DND-41 (cell line): Measurements from ENCODE around the gene PDE4A.
A peak's percentile ranks its signal among the peaks of the same experiment; 100 is the strongest.

Source experiments
- ATAC-seq: fragments of 200-7000 bp; cut with Tn5 transposase; 3 replicates; pipeline ENCODE4 v1.9.1; 2021; ENCODE audit warnings: low read depth; ENCODE audit not compliant: insufficient read depth
- DNase-seq: peaks from one replicate; pipeline ENCODE4 v3.0.0-alpha.2; 2020
- H2AFZ ChIP-seq: 2 replicates; pipeline ENCODE4 v1.6.0; 2012; ENCODE audit warnings: low read depth, low read length
- H3K27ac ChIP-seq: 2 replicates; pipeline ENCODE4 v1.5.1; 2012; ENCODE audit warnings: low read length, inconsistent platforms
- H3K27me3 ChIP-seq: fragments of 200-600 bp; sonication (generic); 2 replicates; pipeline ENCODE4 v1.6.0; 2012; ENCODE audit warnings: low read length, mild to moderate bottlenecking, inconsistent platforms; ENCODE audit not compliant: insufficient read depth, poor library complexity
- H3K36me3 ChIP-seq: 2 replicates; pipeline ENCODE4 v1.5.1; 2012; ENCODE audit warnings: low read length, inconsistent platforms; ENCODE audit not compliant: insufficient read depth
- H3K4me1 ChIP-seq: 2 replicates; pipeline ENCODE4 v1.5.1; 2012; ENCODE audit warnings: mild to moderate bottlenecking, low read length; ENCODE audit not compliant: insufficient read depth
- H3K4me2 ChIP-seq: 2 replicates; pipeline ENCODE4 v1.6.0; 2012; ENCODE audit warnings: mild to moderate bottlenecking, moderate library complexity, low read length, inconsistent platforms; ENCODE audit not compliant: insufficient read depth
- H3K4me3 ChIP-seq, 2 experiments: fragments of 200-600 bp in 1 of 2; shearing (Covaris generic) in 1 of 2; 2 replicates each; pipeline ENCODE4 v1.5.1; 2012 to 2016; ENCODE audit warnings: inconsistent platforms in 2 of 2, low read length in 2 of 2, mild to moderate bottlenecking in 2 of 2, low read depth in 1 of 2, moderate library complexity in 1 of 2
- H3K79me2 ChIP-seq: 2 replicates; pipeline ENCODE4 v1.6.0; 2012; ENCODE audit warnings: low read length, inconsistent platforms; ENCODE audit not compliant: insufficient read depth
- H3K9ac ChIP-seq: 2 replicates; pipeline ENCODE4 v1.6.0; 2012; ENCODE audit warnings: low read depth, mild to moderate bottlenecking, inconsistent platforms, low read length, moderate library complexity
- H3K9me3 ChIP-seq: 2 replicates; pipeline ENCODE4 v1.5.1; 2012; ENCODE audit warnings: low read length, moderate library complexity, mild to moderate bottlenecking, inconsistent platforms; ENCODE audit not compliant: insufficient read depth, severe bottlenecking
- H4K20me1 ChIP-seq: 2 replicates; pipeline ENCODE4 v1.6.0; 2012; ENCODE audit warnings: low read length; ENCODE audit not compliant: insufficient read depth
- EZH2 ChIP-seq: IDR thresholded peaks from 3 replicates; pipeline ENCODE4 v1.6.1; 2012; ENCODE audit warnings: borderline replicate concordance, low read depth, mild to moderate bottlenecking, moderate library complexity, low read length, inconsistent platforms; ENCODE audit not compliant: severe bottlenecking
- TF ChIP-seq, protein P1 (sequence below): IDR thresholded peaks from 2 replicates; pipeline ENCODE4 v1.5.1; 2012; ENCODE audit warnings: borderline replicate concordance, low read length, moderate library complexity, mild to moderate bottlenecking; ENCODE audit not compliant: poor library complexity, severe bottlenecking; ENCODE audit errors: extremely low read depth

Gene PDE4A

DNA sequence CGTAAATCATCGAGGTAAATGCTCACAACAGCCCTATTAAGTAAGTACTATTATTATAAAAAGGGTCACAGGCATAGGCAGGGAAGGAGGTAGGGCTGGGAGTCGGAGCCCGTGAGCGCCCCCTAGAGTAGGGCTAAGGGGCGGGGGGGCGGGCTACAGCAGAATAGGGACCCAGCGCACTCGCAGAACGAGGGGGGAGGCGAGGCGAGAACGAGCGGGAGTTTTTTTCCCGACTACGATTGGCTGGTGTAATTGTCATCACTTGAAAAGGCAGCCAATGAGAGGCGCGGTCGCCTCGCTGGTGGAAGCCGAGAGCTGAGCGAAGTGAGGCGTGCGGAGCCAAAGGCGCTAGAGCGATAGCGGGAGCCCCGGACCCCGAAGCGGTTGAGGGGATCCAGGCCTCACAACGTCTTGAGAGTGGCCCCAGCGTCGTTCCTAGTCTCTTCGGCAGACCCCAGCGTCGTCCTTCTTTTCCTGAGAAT lies 58.6 kb downstream of the PDE4A start:
- no peaks in the 10 kb centered on the region for H3K27me3 ChIP-seq
- TF ChIP-seq EZH2, result no peak
- TF ChIP-seq, protein P1, sequence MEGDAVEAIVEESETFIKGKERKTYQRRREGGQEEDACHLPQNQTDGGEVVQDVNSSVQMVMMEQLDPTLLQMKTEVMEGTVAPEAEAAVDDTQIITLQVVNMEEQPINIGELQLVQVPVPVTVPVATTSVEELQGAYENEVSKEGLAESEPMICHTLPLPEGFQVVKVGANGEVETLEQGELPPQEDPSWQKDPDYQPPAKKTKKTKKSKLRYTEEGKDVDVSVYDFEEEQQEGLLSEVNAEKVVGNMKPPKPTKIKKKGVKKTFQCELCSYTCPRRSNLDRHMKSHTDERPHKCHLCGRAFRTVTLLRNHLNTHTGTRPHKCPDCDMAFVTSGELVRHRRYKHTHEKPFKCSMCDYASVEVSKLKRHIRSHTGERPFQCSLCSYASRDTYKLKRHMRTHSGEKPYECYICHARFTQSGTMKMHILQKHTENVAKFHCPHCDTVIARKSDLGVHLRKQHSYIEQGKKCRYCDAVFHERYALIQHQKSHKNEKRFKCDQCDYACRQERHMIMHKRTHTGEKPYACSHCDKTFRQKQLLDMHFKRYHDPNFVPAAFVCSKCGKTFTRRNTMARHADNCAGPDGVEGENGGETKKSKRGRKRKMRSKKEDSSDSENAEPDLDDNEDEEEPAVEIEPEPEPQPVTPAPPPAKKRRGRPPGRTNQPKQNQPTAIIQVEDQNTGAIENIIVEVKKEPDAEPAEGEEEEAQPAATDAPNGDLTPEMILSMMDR, result peak; percentile 21
- H3K36me3 ChIP-seq, result no peaks in the 10 kb centered on the region
- H3K4me2 ChIP-seq, result no peak overlapping the region
- no peaks in the 10 kb centered on the region for H3K9me3 ChIP-seq
- no peaks in the 10 kb centered on the region for H4K20me1 ChIP-seq
- peak; percentile 29 for DNase-seq
- no peak overlapping the region for H3K27ac ChIP-seq
- H3K4me1 ChIP-seq, result no peaks in the 10 kb centered on the region
- no peak overlapping the region for H2AFZ ChIP-seq
- no peak overlapping the region for H3K4me3 ChIP-seq
- no peaks in the 10 kb centered on the region for H3K79me2 ChIP-seq
- H3K9ac ChIP-seq, result no peak overlapping the region
- ATAC-seq, result no peak

DNA sequence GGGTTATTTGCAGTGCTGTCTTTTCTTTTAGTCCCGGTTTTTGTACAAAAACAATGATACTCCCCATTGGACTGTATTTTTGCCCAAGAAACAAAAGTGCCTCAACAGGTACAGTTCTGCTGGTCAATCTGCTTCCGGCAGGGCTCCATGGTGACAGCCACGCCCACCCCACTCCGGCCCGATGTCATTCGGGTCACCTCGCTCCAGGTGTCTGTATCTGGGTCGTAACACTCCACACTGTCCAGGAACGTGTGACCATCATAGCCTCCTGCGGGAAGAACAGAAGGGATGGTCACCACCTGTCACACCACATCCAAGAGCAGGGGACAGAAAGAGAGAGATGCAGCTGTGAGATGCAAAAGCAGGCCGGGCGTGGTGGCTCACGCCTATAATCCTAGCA lies 66.2 kb downstream of the PDE4A start:
- 0 out of 2 replicates have a peak, but pooled peaks cover 3% of the 10 kb centered on the region for H3K4me1 ChIP-seq
- H3K9ac ChIP-seq, result no peak overlapping the region
- ATAC-seq (no peak), DNase-seq (no peak)
- no peak overlapping the region for H3K27ac ChIP-seq
- no peak for TF ChIP-seq EZH2
- TF ChIP-seq, protein P1, result no peak
- peaks cover 32% of the 10 kb centered on the region for H4K20me1 ChIP-seq
- no peaks in the 10 kb centered on the region for H3K9me3 ChIP-seq
- H3K4me2 ChIP-seq, result no peak overlapping the region
- H3K36me3 ChIP-seq, result peaks cover 54% of the 10 kb centered on the region
- no peak overlapping the region for H2AFZ ChIP-seq
- H3K27me3 ChIP-seq, result no peaks in the 10 kb centered on the region
- no peak overlapping the region for H3K4me3 ChIP-seq
- peaks cover 21% of the 10 kb centered on the region for H3K79me2 ChIP-seq

DNA sequence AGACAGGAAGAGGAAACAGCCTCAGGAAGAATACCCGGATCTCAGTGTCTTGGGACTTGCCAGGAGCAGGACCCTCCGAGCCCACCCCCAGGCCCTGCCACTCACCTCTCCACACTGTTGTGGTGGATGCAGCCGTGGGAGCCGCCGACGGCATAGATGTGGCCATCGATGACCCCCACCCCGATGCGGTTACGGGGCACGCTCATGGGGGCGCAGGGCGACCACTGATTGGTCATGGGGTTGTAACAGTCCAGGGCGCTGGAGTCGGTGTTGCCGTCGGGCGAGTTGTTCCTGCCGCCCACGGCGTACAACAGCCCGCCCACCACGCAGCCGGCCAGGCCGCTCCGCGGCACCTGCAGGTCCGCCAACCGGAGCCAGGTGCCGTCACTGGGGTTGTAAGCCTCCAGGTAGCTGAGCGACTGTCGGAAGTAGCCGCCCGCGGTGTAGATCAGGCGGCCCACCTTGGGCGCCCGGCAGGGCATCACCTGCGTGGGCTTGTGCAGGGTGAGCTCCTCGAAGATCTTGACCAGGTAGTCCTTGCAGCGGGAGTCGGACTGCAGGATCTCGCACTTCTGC lies 71.2 kb downstream of the PDE4A start:
- H3K79me2 ChIP-seq, result peaks cover 56% of the 10 kb centered on the region
- no peak overlapping the region for H3K9ac ChIP-seq
- ATAC-seq (no peak), DNase-seq (no peak)
- H4K20me1 ChIP-seq, result peaks cover 35% of the 10 kb centered on the region
- peak overlapping the region; percentile 16; the same call in 1 of the 2 replicates for H3K27ac ChIP-seq
- no peak overlapping the region for H3K4me2 ChIP-seq
- H2AFZ ChIP-seq, result no peak overlapping the region
- TF ChIP-seq EZH2, result no peak
- TF ChIP-seq, protein P1, result no peak
- no peak overlapping the region for H3K4me3 ChIP-seq
- peaks cover 76% of the 10 kb centered on the region for H3K36me3 ChIP-seq
- H3K27me3 ChIP-seq, result no peaks in the 10 kb centered on the region
- H3K9me3 ChIP-seq, result no peaks in the 10 kb centered on the region
- H3K4me1 ChIP-seq, result peaks cover 7% of the 10 kb centered on the region; the same call in 1 of the 2 replicates

DNA sequence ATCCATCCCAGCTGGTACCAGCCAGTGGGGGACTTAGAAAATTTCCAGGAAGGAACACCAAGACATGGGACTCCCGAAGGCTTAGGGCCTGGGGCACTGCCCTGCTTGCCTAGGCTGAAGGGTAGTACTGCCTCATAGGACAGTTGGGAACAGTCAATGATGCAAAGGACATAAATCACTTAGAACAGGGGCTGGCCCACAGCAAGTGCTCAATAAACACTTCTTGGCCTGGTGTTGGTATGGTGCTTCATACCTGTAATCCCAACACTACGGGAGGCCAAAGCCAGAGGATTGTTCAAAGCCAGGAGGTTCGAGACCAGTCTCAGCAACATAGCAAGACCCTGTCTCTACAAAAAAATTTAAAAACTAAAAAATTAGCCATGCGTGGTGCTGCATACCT lies 77.0 kb downstream of the PDE4A start:
- Histone ChIP-seq H3K9me3 (no peaks in the 10 kb centered on the region), H3K36me3 (peaks cover 77% of the 10 kb centered on the region), H3K79me2 (peaks cover 84% of the 10 kb centered on the region), H3K9ac (no peak overlapping the region), H3K4me3 (no peak overlapping the region), H2AFZ (no peak overlapping the region), H4K20me1 (peaks cover 25% of the 10 kb centered on the region), H3K27ac (no peak overlapping the region), H3K27me3 (no peaks in the 10 kb centered on the region), H3K4me1 (peaks cover 36% of the 10 kb centered on the region), H3K4me2 (no peak overlapping the region)
- no peak for TF ChIP-seq EZH2
- TF ChIP-seq, protein P1, result no peak
- DNase-seq, result no peak
- no peak for ATAC-seq
